PC-3 (cell line): Measurements from ENCODE around the gene A4GALT. TPM values are rescaled to one million over a fixed set of nuclear protein-coding genes. Genes with fewer than 3 reads are reported as not detected.
"Not testable (repeated sequence)": the region's sequence is repeated elsewhere in the genome, so short reads cannot be mapped to it uniquely, and the experiment has no call there.

ENCODE experiments used
- ATAC-seq: fragments of 200-7000 bp; cut with Tn5 transposase; 2 replicates; pipeline ENCODE4 v1.9.1; 2020; ENCODE audit warnings: mild to moderate bottlenecking, moderate library complexity
- BruUV-seq: library from RNA; stranded (reverse); fragments of 400-500 nt; replicated peaks from 2 replicates; lab custom pipeline; 2021; lab: Mats Ljungman, UMichigan
- CTCF ChIA-PET: fragments of 300-600 bp; sonication (Branson Sonifier 250); formaldehyde crosslinking; loops from one replicate; lab custom pipeline; 2022; ENCODE audit warnings: antibody characterized with exemption; lab: Charles Lee
- POLR2A ChIA-PET: fragments of 300-600 bp; sonication (Branson Sonifier 250); formaldehyde crosslinking; loops from one replicate; lab custom pipeline; 2022; ENCODE audit warnings: antibody characterized with exemption; ENCODE audit not compliant: unreplicated experiment; lab: Charles Lee
- DNase-seq: peaks from one replicate; pipeline ENCODE4 v3.0.0-alpha.2; 2015
- H2AFZ ChIP-seq: fragments of 300-600 bp; sonication (generic); 2 replicates; pipeline ENCODE4 v1.6.0; 2016; ENCODE audit warnings: antibody characterized with exemption, low read length
- H3F3A ChIP-seq: fragments of 300-600 bp; sonication (generic); one replicate; pipeline ENCODE4 v1.6.0; 2017; ENCODE audit warnings: antibody characterized with exemption, low read length, control low read depth, mild to moderate bottlenecking; ENCODE audit not compliant: unreplicated experiment
- H3K27ac ChIP-seq: fragments of 300-600 bp; sonication (generic); 2 replicates; pipeline ENCODE4 v1.5.1; 2016; ENCODE audit warnings: mild to moderate bottlenecking, low read length
- H3K27me3 ChIP-seq: fragments of 300-600 bp; sonication (generic); 2 replicates; pipeline ENCODE4 v1.6.1; 2016; ENCODE audit warnings: low read length, mixed read lengths
- H3K36me3 ChIP-seq: fragments of 300-600 bp; sonication (generic); 2 replicates; pipeline ENCODE4 v1.6.1; 2016; ENCODE audit warnings: low read depth, mixed run types, low read length, mixed read lengths
- H3K4me1 ChIP-seq: fragments of 300-600 bp; sonication (generic); 2 replicates; pipeline ENCODE4 v1.5.1; 2016; ENCODE audit warnings: low read length; ENCODE audit not compliant: insufficient read depth
- H3K4me2 ChIP-seq: fragments of 300-600 bp; sonication (generic); 2 replicates; pipeline ENCODE4 v1.6.0; 2016; ENCODE audit warnings: low read length
- H3K4me3 ChIP-seq: fragments of 300-600 bp; sonication (generic); 2 replicates; pipeline ENCODE4 v1.5.1; 2016; ENCODE audit warnings: mild to moderate bottlenecking, low read length, mixed read lengths
- H3K79me2 ChIP-seq: fragments of 300-600 bp; sonication (generic); 2 replicates; pipeline ENCODE4 v1.6.1; 2017; ENCODE audit warnings: low read length, mixed read lengths
- H3K9ac ChIP-seq: fragments of 300-600 bp; sonication (generic); 2 replicates; pipeline ENCODE4 v1.6.0; 2016; ENCODE audit warnings: mild to moderate bottlenecking, low read length
- H3K9me2 ChIP-seq: fragments of 300-600 bp; sonication (generic); replicated peaks from 2 replicates; pipeline ENCODE4 v1.6.1; 2016; ENCODE audit warnings: mixed run types, low read length, mixed read lengths
- H3K9me3 ChIP-seq: fragments of 300-600 bp; sonication (generic); 2 replicates; pipeline ENCODE4 v1.6.1; 2016; ENCODE audit warnings: low read length, mixed read lengths
- H4K20me1 ChIP-seq: fragments of 300-600 bp; sonication (generic); 2 replicates; pipeline ENCODE4 v1.6.1; 2016; ENCODE audit warnings: low read length, mixed read lengths
- EZH2 ChIP-seq: fragments of 300-600 bp; sonication (generic); IDR thresholded peaks from one replicate; pipeline ENCODE4 v1.6.1; 2017; ENCODE audit warnings: antibody characterized with exemption, mild to moderate bottlenecking, low read length; ENCODE audit not compliant: unreplicated experiment
- EZH2phosphoT487 ChIP-seq: fragments of 300-600 bp; sonication (generic); IDR thresholded peaks from 2 replicates; pipeline ENCODE4 v1.6.1; 2018; ENCODE audit warnings: mild to moderate bottlenecking, antibody characterized with exemption, low read length, borderline replicate concordance
- intact Hi-C: fragments of 100-400 bp; cut with micrococcal nuclease; formaldehyde crosslinking; loops from 2 replicates; pipeline ENCODE4 v1.9.0; 2023
- total RNA-seq: library from RNA; depleted of rRNA; stranded (reverse); fragments of >200 nt; gene quantifications from 2 replicates; pipeline ENCODE4 v1.2.3, GENCODE V29; 2014
- TF ChIP-seq, protein P1 (sequence below): fragments of 300-600 bp; sonication (generic); conservative IDR thresholded peaks from 2 replicates; pipeline ENCODE4 v1.5.1; 2017; ENCODE audit warnings: antibody characterized with exemption, low read depth, mild to moderate bottlenecking, low read length

A4GALT gene
- total RNA-seq, 1 experiment from 2014 or later: 3.2 TPM

DNA sequence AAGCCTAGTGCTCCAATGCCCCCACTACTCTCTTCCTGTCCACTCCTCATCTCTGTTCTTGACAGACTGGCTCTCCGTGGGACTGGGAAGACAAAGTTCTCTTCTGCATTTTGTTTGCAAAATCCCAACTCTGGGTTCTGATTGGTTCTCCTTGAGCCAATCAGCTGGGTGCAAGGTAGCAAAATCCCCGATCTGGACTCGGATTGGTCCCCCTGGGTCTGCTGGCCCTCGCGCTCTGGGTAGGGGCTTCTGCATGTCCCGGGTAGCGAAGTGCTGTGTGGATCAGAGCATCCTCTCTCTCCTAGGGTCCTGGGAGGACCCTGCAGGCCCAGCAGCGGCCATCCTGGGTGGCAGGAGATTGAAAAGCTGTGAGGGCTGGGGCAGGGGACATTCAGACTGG, 22.3 kb upstream of the A4GALT start:
- H3K27ac ChIP-seq: no peak overlapping the region
- BruUV-seq: no TSS peak
- H3K27me3 ChIP-seq: no peaks in the 10 kb centered on the region
- intact Hi-C loops: no loop called here
- H4K20me1 ChIP-seq: no peaks in the 10 kb centered on the region
- no peaks in the 10 kb centered on the region for H3K9me2 ChIP-seq
- H3K4me1 ChIP-seq: no peaks in the 10 kb centered on the region
- ChIA-PET POLR2A (interaction anchor here (0.6 kb wide), 1 partner anchor 42 kb away, joined by 4 read pairs; no protein-coding TSS in a partner anchor), CTCF (no interaction called here)
- H3F3A ChIP-seq: no peaks in the 10 kb centered on the region
- DNase-seq (no peak), ATAC-seq (no peak)
- H3K4me2 ChIP-seq: no peak overlapping the region
- no peaks in the 10 kb centered on the region for H3K36me3 ChIP-seq
- H3K4me3 ChIP-seq: no peak overlapping the region
- H3K79me2 ChIP-seq: no peaks in the 10 kb centered on the region
- H2AFZ ChIP-seq: no peak overlapping the region
- no peak overlapping the region for H3K9ac ChIP-seq
- TF ChIP-seq, protein P1, sequence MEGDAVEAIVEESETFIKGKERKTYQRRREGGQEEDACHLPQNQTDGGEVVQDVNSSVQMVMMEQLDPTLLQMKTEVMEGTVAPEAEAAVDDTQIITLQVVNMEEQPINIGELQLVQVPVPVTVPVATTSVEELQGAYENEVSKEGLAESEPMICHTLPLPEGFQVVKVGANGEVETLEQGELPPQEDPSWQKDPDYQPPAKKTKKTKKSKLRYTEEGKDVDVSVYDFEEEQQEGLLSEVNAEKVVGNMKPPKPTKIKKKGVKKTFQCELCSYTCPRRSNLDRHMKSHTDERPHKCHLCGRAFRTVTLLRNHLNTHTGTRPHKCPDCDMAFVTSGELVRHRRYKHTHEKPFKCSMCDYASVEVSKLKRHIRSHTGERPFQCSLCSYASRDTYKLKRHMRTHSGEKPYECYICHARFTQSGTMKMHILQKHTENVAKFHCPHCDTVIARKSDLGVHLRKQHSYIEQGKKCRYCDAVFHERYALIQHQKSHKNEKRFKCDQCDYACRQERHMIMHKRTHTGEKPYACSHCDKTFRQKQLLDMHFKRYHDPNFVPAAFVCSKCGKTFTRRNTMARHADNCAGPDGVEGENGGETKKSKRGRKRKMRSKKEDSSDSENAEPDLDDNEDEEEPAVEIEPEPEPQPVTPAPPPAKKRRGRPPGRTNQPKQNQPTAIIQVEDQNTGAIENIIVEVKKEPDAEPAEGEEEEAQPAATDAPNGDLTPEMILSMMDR: no peak
- no peak for TF ChIP-seq EZH2phosphoT487
- no peak for TF ChIP-seq EZH2
- H3K9me3 ChIP-seq: no peaks in the 10 kb centered on the region

DNA sequence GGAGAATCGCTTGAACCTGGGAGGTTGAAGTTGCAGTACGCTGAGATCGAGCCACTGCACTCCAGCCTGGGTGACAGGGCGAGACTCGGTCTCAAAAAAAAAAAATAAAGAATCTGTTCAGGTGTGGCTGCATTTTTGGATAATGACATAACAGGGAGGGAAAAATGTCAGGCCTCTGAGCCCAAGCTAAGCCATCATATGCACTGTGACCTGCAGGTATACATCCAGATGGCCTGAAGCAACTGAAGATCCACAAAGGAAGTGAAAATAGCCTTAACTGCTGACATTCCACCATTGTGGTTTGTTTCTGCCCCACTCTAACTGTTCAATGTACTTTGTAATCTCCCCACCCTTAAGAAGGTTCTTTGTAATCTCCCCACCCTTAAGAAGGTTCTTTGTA, 19.6 kb upstream of the A4GALT start:
- ATAC-seq, H3K9me3 ChIP-seq, H3K4me2 ChIP-seq, BruUV-seq, H2AFZ ChIP-seq, H3K4me3 ChIP-seq, H3K9me2 ChIP-seq, H3F3A ChIP-seq, intact Hi-C loops, H3K27me3 ChIP-seq, H3K36me3 ChIP-seq, H3K9ac ChIP-seq, H3K79me2 ChIP-seq, H4K20me1 ChIP-seq, H3K27ac ChIP-seq, H3K4me1 ChIP-seq, CTCF ChIA-PET, POLR2A ChIA-PET: not testable (repeated sequence)
- peak; percentile 25 for DNase-seq

DNA sequence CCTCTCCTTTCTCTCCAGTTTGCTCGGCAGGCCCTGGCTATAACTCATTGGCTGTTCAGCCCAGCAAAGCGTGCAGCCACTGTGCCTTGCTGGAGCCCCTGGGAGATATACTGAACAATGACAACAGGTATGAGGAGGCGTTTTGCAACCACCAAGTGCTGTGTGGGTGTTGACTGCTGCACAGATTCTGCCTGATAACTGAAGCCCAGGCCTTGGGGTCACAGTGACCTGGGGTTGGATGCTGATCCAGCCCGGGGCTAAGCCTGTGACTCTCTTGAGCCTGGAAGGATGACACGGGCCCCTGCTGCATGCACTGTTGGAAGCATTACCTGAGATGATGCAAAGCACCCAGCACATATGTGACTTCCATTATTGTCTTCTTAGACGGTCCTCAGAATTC, 13.7 kb upstream of the A4GALT start:
- no peak overlapping the region for H3K4me2 ChIP-seq
- H3K79me2 ChIP-seq: no peaks in the 10 kb centered on the region
- ChIA-PET CTCF (no interaction called here), POLR2A (no interaction called here)
- H3K9me3 ChIP-seq: no peaks in the 10 kb centered on the region
- TF ChIP-seq EZH2 (no peak), EZH2phosphoT487 (no peak)
- TF ChIP-seq, protein P1: no peak
- no peak overlapping the region for H3K4me3 ChIP-seq
- H3K9me2 ChIP-seq: no peaks in the 10 kb centered on the region
- no peak for DNase-seq
- H3F3A ChIP-seq: no peaks in the 10 kb centered on the region
- no peaks in the 10 kb centered on the region for H3K36me3 ChIP-seq
- no peaks in the 10 kb centered on the region for H3K4me1 ChIP-seq
- no peak overlapping the region for H3K9ac ChIP-seq
- BruUV-seq: no TSS peak
- intact Hi-C loops: no loop called here
- H3K27ac ChIP-seq: no peak overlapping the region
- H3K27me3 ChIP-seq: no peaks in the 10 kb centered on the region
- no peak for ATAC-seq
- H4K20me1 ChIP-seq: no peaks in the 10 kb centered on the region
- H2AFZ ChIP-seq: no peak overlapping the region

DNA sequence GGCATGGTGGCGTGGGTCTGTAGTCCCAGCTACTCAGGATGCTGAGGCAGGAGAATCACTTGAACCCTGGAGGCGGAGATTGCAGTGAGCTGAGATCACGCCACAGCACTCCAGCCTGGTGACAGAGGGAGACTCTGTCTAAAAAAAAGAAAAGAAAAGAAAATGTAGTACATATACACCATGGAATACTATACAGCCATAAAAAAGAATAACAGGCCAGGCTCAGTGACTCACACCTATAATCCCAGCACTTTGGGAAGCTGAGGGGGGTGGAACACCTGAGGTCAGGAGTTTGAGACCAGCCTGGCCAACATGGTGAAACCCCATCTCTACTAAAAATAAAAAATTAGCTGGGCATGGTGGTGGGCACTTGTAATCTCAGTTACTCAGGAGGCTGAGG, 12.7 kb upstream of the A4GALT start:
- H3K9me3 ChIP-seq, POLR2A ChIA-PET, H3K4me3 ChIP-seq, H3K27ac ChIP-seq, H3K79me2 ChIP-seq, H3K36me3 ChIP-seq, H3K4me1 ChIP-seq, BruUV-seq, ATAC-seq, H3K9ac ChIP-seq, H2AFZ ChIP-seq, H3K9me2 ChIP-seq, H3F3A ChIP-seq, H3K4me2 ChIP-seq, CTCF ChIA-PET, DNase-seq, H4K20me1 ChIP-seq, H3K27me3 ChIP-seq, intact Hi-C loops: not testable (repeated sequence)
